Astrocyte (in vitro differentiated cells and primary cell): ENCODE data around the gene NEURL3.

Experiments
- EZH2 ChIP-seq: IDR thresholded peaks from 2 replicates; pipeline ENCODE4 v1.6.1; 2012; ENCODE audit warnings: mild to moderate bottlenecking, low read length, inconsistent platforms; ENCODE audit not compliant: insufficient read depth
- TF ChIP-seq, protein P1 (sequence below): IDR thresholded peaks from 2 replicates; pipeline ENCODE4 v1.5.1; 2011; ENCODE audit warnings: low read depth, mild to moderate bottlenecking, inconsistent platforms, low read length, moderate library complexity; ENCODE audit not compliant: insufficient read depth

DNA sequence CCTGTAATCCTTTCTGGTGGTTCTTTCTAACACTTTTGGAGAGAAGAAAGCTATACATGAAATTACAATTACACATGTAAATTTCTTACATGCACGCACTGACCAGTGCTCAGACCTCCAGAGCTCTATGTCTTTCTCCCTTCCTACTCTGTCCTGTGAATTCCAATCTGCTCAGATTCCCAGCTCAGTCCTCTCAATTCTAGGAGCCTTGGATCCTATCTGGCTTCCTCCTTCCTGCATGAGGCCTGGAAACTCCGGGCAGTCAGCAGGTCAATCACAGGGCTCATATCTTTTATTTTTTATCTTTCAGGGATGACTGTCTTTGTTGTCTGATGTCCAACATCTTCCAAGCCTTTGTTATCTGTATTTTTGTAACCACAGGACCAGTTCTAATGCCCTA, 56.0 kb downstream of the NEURL3 start:
- TF ChIP-seq, protein P1, sequence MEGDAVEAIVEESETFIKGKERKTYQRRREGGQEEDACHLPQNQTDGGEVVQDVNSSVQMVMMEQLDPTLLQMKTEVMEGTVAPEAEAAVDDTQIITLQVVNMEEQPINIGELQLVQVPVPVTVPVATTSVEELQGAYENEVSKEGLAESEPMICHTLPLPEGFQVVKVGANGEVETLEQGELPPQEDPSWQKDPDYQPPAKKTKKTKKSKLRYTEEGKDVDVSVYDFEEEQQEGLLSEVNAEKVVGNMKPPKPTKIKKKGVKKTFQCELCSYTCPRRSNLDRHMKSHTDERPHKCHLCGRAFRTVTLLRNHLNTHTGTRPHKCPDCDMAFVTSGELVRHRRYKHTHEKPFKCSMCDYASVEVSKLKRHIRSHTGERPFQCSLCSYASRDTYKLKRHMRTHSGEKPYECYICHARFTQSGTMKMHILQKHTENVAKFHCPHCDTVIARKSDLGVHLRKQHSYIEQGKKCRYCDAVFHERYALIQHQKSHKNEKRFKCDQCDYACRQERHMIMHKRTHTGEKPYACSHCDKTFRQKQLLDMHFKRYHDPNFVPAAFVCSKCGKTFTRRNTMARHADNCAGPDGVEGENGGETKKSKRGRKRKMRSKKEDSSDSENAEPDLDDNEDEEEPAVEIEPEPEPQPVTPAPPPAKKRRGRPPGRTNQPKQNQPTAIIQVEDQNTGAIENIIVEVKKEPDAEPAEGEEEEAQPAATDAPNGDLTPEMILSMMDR, result no peak
- TF ChIP-seq EZH2, result no peak
